Stimulated activated CD4-positive, alpha-beta T cell treated with anti-CD3 and anti-CD28 coated beads, Interleukin-4, amount 100 ng/mL, for 24 hours (primary cell): ENCODE data around the gene HACL1.

Experiments used
- DNase-seq: peaks from one replicate; pipeline ENCODE4 v3.0.0-alpha.2; 2020

Gene HACL1

GRCh38 chr3:15601399-15602145 lies at the start of gene HACL1, which contains the start of gene BTD:
TSS of gene HACL1 (minus strand) at chr3:15601569. CDS start at chr3:15601463, 106 bp downstream.
TSS of gene BTD (plus strand) at chr3:15601745. CDS start at chr3:15635440, 33,695 bp downstream.
- peak; percentile 99 for DNase-seq

GRCh38 chr3:15649858-15650257 lies 48.5 kb upstream of the HACL1 start:
- no peak for DNase-seq

- DNase-seq, result no peak
These were observed 48.0 kb upstream of the HACL1 start for GRCh38 chr3:15649341-15649740.

- DNase-seq, result peak; percentile 56
These were observed 46.3 kb upstream of the HACL1 start for GRCh38 chr3:15647611-15648167.

- no peak for DNase-seq
These were observed 45.6 kb upstream of the HACL1 start for GRCh38 chr3:15646851-15647511.

GRCh38 chr3:15645740-15646501 lies 44.6 kb upstream of the HACL1 start:
- no peak for DNase-seq

GRCh38 chr3:15645246-15645645 lies 43.9 kb upstream of the HACL1 start:
- DNase-seq, result no peak

- DNase-seq, result no peak
These were observed 37.5 kb upstream of the HACL1 start for GRCh38 chr3:15638891-15639262.

- no peak for DNase-seq
These were observed 37.0 kb upstream of the HACL1 start for GRCh38 chr3:15638193-15638890.

- DNase-seq, result no peak
These were observed 36.0 kb upstream of the HACL1 start for GRCh38 chr3:15637131-15637951.

- peak; percentile 22 for DNase-seq
These were observed 34.8 kb upstream of the HACL1 start for GRCh38 chr3:15636028-15636709.

GRCh38 chr3:15635121-15635661 lies 33.8 kb upstream of the HACL1 start:
- no peak for DNase-seq

- DNase-seq, result no peak
These were observed 33.3 kb upstream of the HACL1 start for GRCh38 chr3:15634671-15635070.

- DNase-seq, result no peak
These were observed 32.6 kb upstream of the HACL1 start for GRCh38 chr3:15633766-15634598.

GRCh38 chr3:15633159-15633558 lies 31.8 kb upstream of the HACL1 start:
- DNase-seq, result no peak

- no peak for DNase-seq
These were observed 30.8 kb upstream of the HACL1 start for GRCh38 chr3:15632212-15632580.

GRCh38 chr3:15631426-15632211 lies 30.2 kb upstream of the HACL1 start:
- no peak for DNase-seq

- DNase-seq, result peak; percentile 30
These were observed 29.4 kb upstream of the HACL1 start for GRCh38 chr3:15630646-15631350.
